HEK293 (cell line): Measurements from ENCODE around the gene BORCS6.

Experiments used
- KLF1 ChIP-seq: fragments of 450-650 bp; formaldehyde crosslinking; IDR thresholded peaks from 2 replicates; pipeline ENCODE4 v1.5.1; 2016; ENCODE audit warnings: missing biosample characterization, missing genetic modification characterization
- KLF16 ChIP-seq: fragments of 450-650 bp; formaldehyde crosslinking; IDR thresholded peaks from 2 replicates; pipeline ENCODE4 v1.5.1; 2017; ENCODE audit warnings: missing biosample characterization, missing genetic modification characterization
- KLF7 ChIP-seq: fragments of 450-650 bp; formaldehyde crosslinking; IDR thresholded peaks from 2 replicates; pipeline ENCODE4 v1.5.1; 2016; ENCODE audit warnings: missing biosample characterization, missing genetic modification characterization, borderline replicate concordance
- PRDM2 ChIP-seq: fragments of 450-650 bp; formaldehyde crosslinking; IDR thresholded peaks from 2 replicates; pipeline ENCODE4 v1.5.1; 2016; ENCODE audit warnings: missing biosample characterization, missing genetic modification characterization, borderline replicate concordance
- SCRT1 ChIP-seq: fragments of 450-650 bp; formaldehyde crosslinking; IDR thresholded peaks from 2 replicates; pipeline ENCODE4 v1.5.1; 2016; ENCODE audit warnings: missing biosample characterization, missing genetic modification characterization, borderline replicate concordance
- SCRT2 ChIP-seq: fragments of 450-650 bp; formaldehyde crosslinking; IDR thresholded peaks from 2 replicates; pipeline ENCODE4 v1.5.1; 2016; ENCODE audit warnings: missing biosample characterization, missing genetic modification characterization
- SP3 ChIP-seq: fragments of 450-650 bp; formaldehyde crosslinking; IDR thresholded peaks from 2 replicates; pipeline ENCODE4 v1.5.1; 2016; ENCODE audit warnings: missing biosample characterization, missing genetic modification characterization
- YY2 ChIP-seq: fragments of 450-650 bp; formaldehyde crosslinking; IDR thresholded peaks from 2 replicates; pipeline ENCODE4 v1.5.1; 2016; ENCODE audit warnings: missing biosample characterization, missing genetic modification characterization
- ZBTB1 ChIP-seq: fragments of 450-650 bp; formaldehyde crosslinking; IDR thresholded peaks from 2 replicates; pipeline ENCODE4 v1.5.1; 2016; ENCODE audit warnings: missing biosample characterization, missing genetic modification characterization
- ZBTB26 ChIP-seq: fragments of 450-650 bp; formaldehyde crosslinking; optimal IDR thresholded peaks from 2 replicates; pipeline ENCODE3; 2016; ENCODE audit warnings: missing biosample characterization, mild to moderate bottlenecking, missing genetic modification characterization
- ZBTB44 ChIP-seq: fragments of 450-650 bp; IDR thresholded peaks from 2 replicates; pipeline ENCODE4 v1.5.1; 2018; ENCODE audit warnings: missing biosample characterization, mild to moderate bottlenecking, missing genetic modification characterization
- ZNF132 ChIP-seq: fragments of 450-650 bp; formaldehyde crosslinking; IDR thresholded peaks from 2 replicates; pipeline ENCODE4 v1.5.1; 2017; ENCODE audit warnings: missing biosample characterization, missing genetic modification characterization, borderline replicate concordance
- ZNF146 ChIP-seq: fragments of 450-650 bp; formaldehyde crosslinking; IDR thresholded peaks from 2 replicates; pipeline ENCODE4 v1.5.1; 2016; ENCODE audit warnings: missing biosample characterization, missing genetic modification characterization
- ZNF184 ChIP-seq: fragments of 450-650 bp; IDR thresholded peaks from 2 replicates; pipeline ENCODE4 v1.5.1; 2018; ENCODE audit warnings: missing biosample characterization, mild to moderate bottlenecking, missing genetic modification characterization
- ZNF2 ChIP-seq: fragments of 450-650 bp; formaldehyde crosslinking; IDR thresholded peaks from 2 replicates; pipeline ENCODE4 v1.5.1; 2016; ENCODE audit warnings: missing biosample characterization, missing genetic modification characterization
- ZNF449 ChIP-seq: fragments of 450-650 bp; formaldehyde crosslinking; IDR thresholded peaks from 2 replicates; pipeline ENCODE4 v1.5.1; 2017; ENCODE audit warnings: missing biosample characterization, mild to moderate bottlenecking, missing genetic modification characterization, moderate library complexity
- ZNF513 ChIP-seq: fragments of 450-650 bp; IDR thresholded peaks from 2 replicates; pipeline ENCODE4 v1.5.1; 2018; ENCODE audit warnings: missing biosample characterization, missing genetic modification characterization
- ZNF610 ChIP-seq: fragments of 450-650 bp; formaldehyde crosslinking; IDR thresholded peaks from 2 replicates; pipeline ENCODE4 v1.5.1; 2016; ENCODE audit warnings: missing biosample characterization, missing genetic modification characterization, borderline replicate concordance
- ZNF623 ChIP-seq: fragments of 450-650 bp; formaldehyde crosslinking; IDR thresholded peaks from 2 replicates; pipeline ENCODE4 v1.5.1; 2016; ENCODE audit warnings: missing biosample characterization, missing genetic modification characterization
- ZNF639 ChIP-seq: fragments of 450-650 bp; formaldehyde crosslinking; IDR thresholded peaks from 2 replicates; pipeline ENCODE4 v1.5.1; 2016; ENCODE audit warnings: missing biosample characterization, missing genetic modification characterization
- ZNF677 ChIP-seq: fragments of 450-650 bp; IDR thresholded peaks from 2 replicates; pipeline ENCODE4 v1.5.0; 2018; ENCODE audit warnings: missing biosample characterization, mild to moderate bottlenecking, missing genetic modification characterization, moderate library complexity
- ZNF692 ChIP-seq: fragments of 450-650 bp; formaldehyde crosslinking; IDR thresholded peaks from 2 replicates; pipeline ENCODE4 v1.5.1; 2016; ENCODE audit warnings: missing biosample characterization, missing genetic modification characterization
- ZXDB ChIP-seq: fragments of 450-650 bp; formaldehyde crosslinking; IDR thresholded peaks from 2 replicates; pipeline ENCODE4 v1.5.1; 2016; ENCODE audit warnings: missing biosample characterization, missing genetic modification characterization

Gene BORCS6

GRCh38 chr17:8220783-8221662 lies 31.0 kb upstream of the BORCS6 start (continued):
- TF ChIP-seq ZBTB44 (tag by site-specific recombination) (peak; percentile 74), ZNF146 (tag by site-specific recombination) (0 out of 2 replicates have a peak, but pooled peaks have one; percentile 55), ZNF2 (tag by site-specific recombination) (peak; percentile 87), ZNF692 (tag by site-specific recombination) (peak; percentile 79), KLF7 (tag by site-specific recombination) (peak; percentile 27; the same call in 1 of the 2 replicates), YY2 (tag by site-specific recombination) (peak; percentile 69), KLF1 (tag by site-specific recombination) (0 out of 2 replicates have a peak, but pooled peaks have one; percentile 7), ZNF610 (tag by site-specific recombination) (0 out of 2 replicates have a peak, but pooled peaks have one; percentile 14), ZNF449 (tag by site-specific recombination) (peak; percentile 64; the same call in 1 of the 2 replicates), ZNF132 (tag by site-specific recombination) (no peak), ZBTB26 (tag by site-specific recombination) (peak; percentile 79), KLF16 (tag by site-specific recombination) (peak; percentile 32; the same call in 1 of the 2 replicates), ZNF184 (tag by site-specific recombination) (peak; percentile 89), ZNF623 (peak; percentile 9; the same call in 1 of the 2 replicates), SCRT2 (peak; percentile 75), ZNF677 (tag by site-specific recombination) (no peak), ZNF639 (tag by site-specific recombination) (peak; percentile 81), PRDM2 (no peak), SCRT1 (tag by site-specific recombination) (no peak; the same call in none of the 2 replicates), SP3 (tag by site-specific recombination) (peak; percentile 58), ZXDB (tag by site-specific recombination) (peak; percentile 50; the same call in 1 of the 2 replicates), ZBTB1 (0 out of 2 replicates have a peak, but pooled peaks have one; percentile 11), ZNF513 (tag by site-specific recombination) (peak; percentile 31; the same call in 1 of the 2 replicates)
